H1 (cell line): ENCODE measurements around the gene FBXO39. TPM values are rescaled to one million over a fixed set of nuclear protein-coding genes. Genes with fewer than 3 reads are reported as not detected.
A peak's percentile ranks its signal among the peaks of the same experiment; 100 is the strongest.

Experiments
- CTCF ChIA-PET: fragments of 300-600 bp; sonication (Branson Sonifier 250); formaldehyde crosslinking; loops from one replicate; lab custom pipeline; 2021; ENCODE audit not compliant: partially characterized antibody; lab: Charles Lee
- POLR2A ChIA-PET: fragments of 300-600 bp; sonication (Branson Sonifier 250); formaldehyde crosslinking; loops from one replicate; lab custom pipeline; 2021; ENCODE audit warnings: inconsistent platforms; ENCODE audit not compliant: partially characterized antibody; lab: Charles Lee
- DNase-seq, 2 experiments: peaks; one replicate each; pipeline versions ENCODE4 v3.0.0 to v3.0.0-alpha.2; 2010 to 2022; ENCODE audit warnings: low spot score in 2 of 2, low read depth in 1 of 2, mixed read lengths in 1 of 2
- FAIRE-seq: peaks from 2 replicates; lab custom pipeline; 2011; peaks lifted over from hg19 to GRCh38; lab: Jason Lieb, UNC
- H2AFZ ChIP-seq: 2 replicates; pipeline ENCODE4 v1.8.1; 2012; ENCODE audit warnings: low read length, inconsistent platforms
- H2AK5ac ChIP-seq: 2 replicates; pipeline ENCODE4 v1.6.1; 2013; ENCODE audit warnings: low read depth, low read length
- H2BK120ac ChIP-seq: replicated peaks from 2 replicates; pipeline ENCODE3; 2013; ENCODE audit warnings: low read depth, low read length, inconsistent platforms
- H2BK12ac ChIP-seq: 2 replicates; pipeline ENCODE4 v1.6.1; 2013; ENCODE audit warnings: low read depth, low read length
- H2BK15ac ChIP-seq: 2 replicates; pipeline ENCODE4 v1.6.1; 2013; ENCODE audit warnings: low read length
- H2BK20ac ChIP-seq: 2 replicates; pipeline ENCODE4 v1.6.1; 2013; ENCODE audit warnings: low read length
- H2BK5ac ChIP-seq: 2 replicates; pipeline ENCODE4 v1.6.1; 2013; ENCODE audit warnings: low read depth, low read length
- H3K14ac ChIP-seq: 2 replicates; pipeline ENCODE4 v1.6.1; 2013; ENCODE audit warnings: inconsistent platforms; ENCODE audit not compliant: insufficient read length
- H3K18ac ChIP-seq: 2 replicates; pipeline ENCODE4 v1.6.1; 2013; ENCODE audit warnings: low read length; ENCODE audit errors: extremely low read depth
- H3K23ac ChIP-seq: 2 replicates; pipeline ENCODE4 v1.6.1; 2013; ENCODE audit warnings: inconsistent platforms; ENCODE audit not compliant: insufficient read length
- H3K23me2 ChIP-seq: 2 replicates; pipeline ENCODE4 v1.6.1; 2013; ENCODE audit warnings: low read depth, low read length
- H3K27ac ChIP-seq: 2 replicates; pipeline ENCODE4 v1.6.1; 2011; ENCODE audit warnings: low read depth, low read length, inconsistent platforms
- H3K27me3 ChIP-seq, 4 experiments: replicated peaks in 1 of 4; 1 replicate in 1 of 4; 2 replicates in 3 of 4; pipeline versions ENCODE4 v1.6.1 to v1.8.1; 2011 to 2013; ENCODE audit warnings: low read length in 3 of 4, mild to moderate bottlenecking in 3 of 4, inconsistent platforms in 2 of 4, mixed read lengths in 2 of 4, moderate library complexity in 1 of 4; ENCODE audit not compliant: control insufficient read depth in 3 of 4, insufficient read depth in 3 of 4; ENCODE audit errors: extremely low read depth in 1 of 4
- H3K36me3 ChIP-seq, 4 experiments: 2 replicates each; pipeline versions ENCODE4 v1.6.1 to v1.8.1; 2011 to 2013; ENCODE audit warnings: mild to moderate bottlenecking in 4 of 4, low read length in 3 of 4, moderate library complexity in 2 of 4, control low read depth in 1 of 4, inconsistent platforms in 1 of 4; ENCODE audit not compliant: insufficient read depth in 4 of 4, control insufficient read depth in 2 of 4
- H3K4ac ChIP-seq: replicated peaks from 2 replicates; pipeline ENCODE3; 2013; ENCODE audit warnings: low read length, low read depth, mixed read lengths, inconsistent platforms; ENCODE audit not compliant: insufficient read length
- H3K4me1 ChIP-seq, 4 experiments: replicated peaks in 1 of 4; 1 replicate in 1 of 4; 2 replicates in 3 of 4; pipeline versions ENCODE4 v1.6.1 to v1.8.1; 2011 to 2013; ENCODE audit warnings: low read length in 3 of 4, inconsistent platforms in 2 of 4, mixed read lengths in 1 of 4; ENCODE audit not compliant: insufficient read depth in 4 of 4, control insufficient read depth in 3 of 4
- H3K4me2 ChIP-seq, 2 experiments: 2 replicates each; pipeline versions ENCODE4 v1.6.1 to v1.8.1; 2011 to 2013; ENCODE audit warnings: low read depth in 2 of 2, low read length in 2 of 2, control low read depth in 1 of 2, inconsistent platforms in 1 of 2, mild to moderate bottlenecking in 1 of 2; ENCODE audit not compliant: insufficient read depth in 1 of 2
- H3K4me3 ChIP-seq, 4 experiments: fragments of 200-600, 300-600 bp in 1 of 4; sonication (generic), shearing (Covaris generic), sonication (Bioruptor Twin) in 1 of 4; 2 replicates each; pipeline versions ENCODE4 v1.5.1 to v1.8.1; 2011 to 2016; ENCODE audit warnings: low read length in 4 of 4, low read depth in 3 of 4, control low read depth in 2 of 4, inconsistent platforms in 2 of 4, mild to moderate bottlenecking in 2 of 4, mixed read lengths in 1 of 4, moderate library complexity in 1 of 4; ENCODE audit not compliant: insufficient read depth in 2 of 4; ENCODE audit errors: extremely low read depth in 1 of 4
- H3K56ac ChIP-seq: replicated peaks from 2 replicates; pipeline ENCODE3; 2013; ENCODE audit warnings: low read depth, mild to moderate bottlenecking, mixed read lengths, low read length, inconsistent platforms; ENCODE audit not compliant: insufficient read length
- H3K79me1 ChIP-seq: 2 replicates; pipeline ENCODE4 v1.6.1; 2013; ENCODE audit warnings: low read depth, low read length, control low read depth
- H3K79me2 ChIP-seq, 2 experiments: 2 replicates each; pipeline versions ENCODE4 v1.6.1 to v1.8.1; 2012 to 2013; ENCODE audit warnings: low read length in 2 of 2, mild to moderate bottlenecking in 2 of 2, inconsistent platforms in 1 of 2; ENCODE audit not compliant: insufficient read depth in 2 of 2, control insufficient read depth in 1 of 2
- H3K9ac ChIP-seq, 4 experiments: replicated peaks in 1 of 4; 1 replicate in 1 of 4; 2 replicates in 3 of 4; pipeline versions ENCODE4 v1.6.1 to v1.8.1; 2011 to 2013; ENCODE audit warnings: low read depth in 3 of 4, low read length in 3 of 4, control low read depth in 2 of 4, mild to moderate bottlenecking in 2 of 4, moderate library complexity in 2 of 4, inconsistent platforms in 1 of 4; ENCODE audit errors: extremely low read depth in 1 of 4
- H3K9me3 ChIP-seq, 2 experiments: 2 replicates each; pipeline versions ENCODE4 v1.6.1 to v1.8.1; 2012 to 2013; ENCODE audit warnings: mild to moderate bottlenecking in 2 of 2, moderate library complexity in 2 of 2, control low read depth in 1 of 2, inconsistent platforms in 1 of 2, low read depth in 1 of 2, low read length in 1 of 2, mixed read lengths in 1 of 2; ENCODE audit not compliant: insufficient read depth in 2 of 2
- H4K20me1 ChIP-seq, 2 experiments: replicated peaks in 1 of 2; 2 replicates each; pipeline versions ENCODE3 to v1.8.1; 2011 to 2013; ENCODE audit warnings: inconsistent platforms in 2 of 2, low read length in 2 of 2, mild to moderate bottlenecking in 1 of 2; ENCODE audit not compliant: insufficient read depth in 2 of 2, control insufficient read depth in 1 of 2
- H4K5ac ChIP-seq: 2 replicates; pipeline ENCODE4 v1.6.1; 2013; ENCODE audit warnings: low read length, low read depth, mixed read lengths, inconsistent platforms; ENCODE audit not compliant: insufficient read length
- H4K8ac ChIP-seq: 2 replicates; pipeline ENCODE4 v1.8.0; 2013; ENCODE audit warnings: mild to moderate bottlenecking, moderate library complexity, low read length, inconsistent platforms; ENCODE audit not compliant: insufficient read depth; ENCODE audit errors: extremely low read depth
- H4K91ac ChIP-seq: replicated peaks from 2 replicates; pipeline ENCODE3; 2013; ENCODE audit warnings: low read length, mixed read lengths, inconsistent platforms; ENCODE audit not compliant: insufficient read length
- ASH2L ChIP-seq: fragments of 200-600, 300-600 bp; sonication (generic); IDR thresholded peaks from one replicate; pipeline ENCODE4 v1.7.1; 2017; ENCODE audit warnings: low read length
- POLR2AphosphoS5 ChIP-seq: IDR thresholded peaks from 2 replicates; pipeline ENCODE4 v1.6.1; 2011; ENCODE audit warnings: low read depth, low read length
- WGBS, 2 experiments: shearing (Covaris generic) in 1 of 2; methylation state at CpG; one replicate each; pipeline versions ENCODE4 v1.1.6 to v1.1.7; 2013 to 2015; ENCODE audit warnings: low lambda C conversion rate in 2 of 2, mixed read lengths in 2 of 2, inconsistent platforms in 1 of 2, low coverage in 1 of 2, missing lambda C conversion rate in 1 of 2; ENCODE audit not compliant: insufficient replicate concordance in 2 of 2, insufficient coverage in 1 of 2, insufficient read length in 1 of 2; ENCODE audit errors: extremely low coverage in 1 of 2, missing lambda C conversion rate in 1 of 2; 5-methylcytosine and 5-hydroxymethylcytosine counted together
- polyA plus RNA-seq, 7 experiments: library from polyadenylated mRNA; depleted of rRNA in 3 of 7; stranded (reverse) in 5 of 7; unstranded in 2 of 7; fragments of >200 nt in 5 of 7; fragments of 200-250 nt in 2 of 7; gene quantifications; 1 replicate in 5 of 7; 2 replicates in 1 of 7; 4 replicates in 1 of 7; pipeline versions ENCODE4 v1.2.1 to v1.2.3, GENCODE V29; 2011 to 2013; ENCODE audit warnings: missing spikeins in 2 of 7, mixed read lengths in 2 of 7
- total RNA-seq: library from RNA; stranded (reverse); fragmentation: NEBNext Ultra II Directional; extraction: Animal tissue kit (Norgen Biotek cat#: 25700); gene quantifications from 2 replicates; pipeline ENCODE4 v1.2.1, GENCODE V29; 2021
- TF ChIP-seq, protein P1 (sequence below), 3 experiments: IDR thresholded peaks; 1 replicate in 2 of 3; 2 replicates in 1 of 3; pipeline versions ENCODE4 v1.5.1 to v1.6.1; 2011; ENCODE audit warnings: low read length in 3 of 3, mild to moderate bottlenecking in 3 of 3, inconsistent platforms in 2 of 3, low read depth in 1 of 3, moderate library complexity in 1 of 3; ENCODE audit not compliant: insufficient read depth in 1 of 3; ENCODE audit errors: control extremely low read depth in 1 of 3
- TF ChIP-seq, protein P2 (sequence below): IDR thresholded peaks from 2 replicates; pipeline ENCODE4 v1.6.1; 2011; ENCODE audit warnings: low read length, improper control_type of control experiment

FBXO39 gene
- total and polyA plus RNA-seq, 2 of the 8 experiments (the other 6 are each of a cell fraction or from before 2014, with no cell fraction given) = 0.12 to 0.22 TPM

DNA sequence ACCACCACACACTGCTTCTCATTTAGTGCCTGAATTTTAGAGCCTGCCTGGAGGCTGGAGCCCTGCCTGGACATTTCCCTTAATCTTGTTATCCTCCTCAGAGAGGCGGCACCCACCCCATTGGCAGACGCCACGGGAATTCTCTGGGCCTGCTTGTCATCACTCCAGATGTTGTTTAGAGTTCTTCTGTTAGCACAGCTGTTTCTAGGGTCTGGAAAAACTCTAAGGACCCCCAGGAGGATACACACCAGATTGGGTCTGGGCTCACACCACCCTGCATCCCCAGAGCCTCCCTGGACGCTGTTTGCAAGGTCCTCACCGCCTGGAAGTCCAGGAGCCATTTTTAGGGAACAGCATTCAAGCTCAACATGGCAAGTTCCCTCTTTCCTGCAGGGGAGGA, 20.7 kb upstream of the FBXO39 start:
- no peak overlapping the region for H3K4me2 ChIP-seq
- 90% methylated on average over 5 of the region's 5 CpGs; no CpG with 5 or more reads in 1 of the 2 experiments for WGBS, 2 experiments
- H2AK5ac ChIP-seq = no peak overlapping the region
- no peak overlapping the region for H3K23ac ChIP-seq
- CTCF ChIA-PET = interaction anchor here (1.7 kb wide), 1 partner anchor 98 kb away, joined by 4 read pairs; no protein-coding TSS in a partner anchor
- H3K79me2 ChIP-seq = no peaks in the 10 kb centered on the region
- H2BK120ac ChIP-seq = no peak overlapping the region
- no peaks in the 10 kb centered on the region for H3K36me3 ChIP-seq
- H4K91ac ChIP-seq = no peak overlapping the region
- H3K9ac ChIP-seq = no peak overlapping the region
- H2BK15ac ChIP-seq = 0 out of 2 replicates have a peak overlapping the region, but pooled peaks have one; percentile 29
- no peak overlapping the region for H3K14ac ChIP-seq
- no peak overlapping the region for H3K18ac ChIP-seq
- H4K8ac ChIP-seq = no peak overlapping the region; the same call in 1 of the 2 replicates
- no peak overlapping the region for H2BK20ac ChIP-seq
- FAIRE-seq (no peak), DNase-seq (no peak)
- H3K56ac ChIP-seq = no peak overlapping the region
- no peak overlapping the region for H4K5ac ChIP-seq
- POLR2A ChIA-PET = interaction anchor here (1.1 kb wide), 1 partner anchor 8 kb away, joined by 3 read pairs; no protein-coding TSS in a partner anchor
- H2AFZ ChIP-seq = no peak overlapping the region
- no peak overlapping the region for H3K27ac ChIP-seq
- no peaks in the 10 kb centered on the region for H3K79me1 ChIP-seq
- no peak overlapping the region for H2BK5ac ChIP-seq
- no peak overlapping the region for H2BK12ac ChIP-seq
- H3K4ac ChIP-seq = no peak overlapping the region
- no peaks in the 10 kb centered on the region for H4K20me1 ChIP-seq
- H3K4me3 ChIP-seq = no peak overlapping the region
- no peaks in the 10 kb centered on the region; a peak in 1 of 7 replicates for H3K27me3 ChIP-seq
- H3K4me1 ChIP-seq = peaks cover 0 to 12% (median 3%) of the 10 kb centered on the region in 4 experiments; a peak in 4 of 7 replicates
- H3K23me2 ChIP-seq = peaks cover under 1% of the 10 kb centered on the region; the same call in 1 of the 2 replicates
- no peaks in the 10 kb centered on the region for H3K9me3 ChIP-seq
- TF ChIP-seq, protein P1, sequence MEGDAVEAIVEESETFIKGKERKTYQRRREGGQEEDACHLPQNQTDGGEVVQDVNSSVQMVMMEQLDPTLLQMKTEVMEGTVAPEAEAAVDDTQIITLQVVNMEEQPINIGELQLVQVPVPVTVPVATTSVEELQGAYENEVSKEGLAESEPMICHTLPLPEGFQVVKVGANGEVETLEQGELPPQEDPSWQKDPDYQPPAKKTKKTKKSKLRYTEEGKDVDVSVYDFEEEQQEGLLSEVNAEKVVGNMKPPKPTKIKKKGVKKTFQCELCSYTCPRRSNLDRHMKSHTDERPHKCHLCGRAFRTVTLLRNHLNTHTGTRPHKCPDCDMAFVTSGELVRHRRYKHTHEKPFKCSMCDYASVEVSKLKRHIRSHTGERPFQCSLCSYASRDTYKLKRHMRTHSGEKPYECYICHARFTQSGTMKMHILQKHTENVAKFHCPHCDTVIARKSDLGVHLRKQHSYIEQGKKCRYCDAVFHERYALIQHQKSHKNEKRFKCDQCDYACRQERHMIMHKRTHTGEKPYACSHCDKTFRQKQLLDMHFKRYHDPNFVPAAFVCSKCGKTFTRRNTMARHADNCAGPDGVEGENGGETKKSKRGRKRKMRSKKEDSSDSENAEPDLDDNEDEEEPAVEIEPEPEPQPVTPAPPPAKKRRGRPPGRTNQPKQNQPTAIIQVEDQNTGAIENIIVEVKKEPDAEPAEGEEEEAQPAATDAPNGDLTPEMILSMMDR (IDR thresholded peaks at IDR 0.05; ENCODE audit: control extremely low read depth in 1 of 3, insufficient read depth in 1 of 3, low read depth in 1 of 3, low read length in 3 of 3) = no peak
- TF ChIP-seq ASH2L (no peak), POLR2AphosphoS5 (no peak)
- TF ChIP-seq, protein P2, sequence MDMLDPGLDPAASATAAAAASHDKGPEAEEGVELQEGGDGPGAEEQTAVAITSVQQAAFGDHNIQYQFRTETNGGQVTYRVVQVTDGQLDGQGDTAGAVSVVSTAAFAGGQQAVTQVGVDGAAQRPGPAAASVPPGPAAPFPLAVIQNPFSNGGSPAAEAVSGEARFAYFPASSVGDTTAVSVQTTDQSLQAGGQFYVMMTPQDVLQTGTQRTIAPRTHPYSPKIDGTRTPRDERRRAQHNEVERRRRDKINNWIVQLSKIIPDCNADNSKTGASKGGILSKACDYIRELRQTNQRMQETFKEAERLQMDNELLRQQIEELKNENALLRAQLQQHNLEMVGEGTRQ = no peak
- TF ChIP-seq, all 59 proteins: peak for 0
